Uterus (tissue), 2 donors: ENCODE results near the gene PEAK1.

Experiments used
- CTCF ChIP-seq, 4 experiments: fragments of 200-600 bp in 2 of 4; fragments of 450-650 bp in 2 of 4; sonication (generic) in 2 of 4; IDR thresholded peaks; one replicate each; pipeline ENCODE4 v1.5.1; 2016 to 2019; ENCODE audit warnings: antibody characterized with exemption in 4 of 4, mild to moderate bottlenecking in 2 of 4, moderate library complexity in 1 of 4
- POLR2A ChIP-seq, 2 donors: fragments of 450-650 bp; IDR thresholded peaks; one replicate each; pipeline ENCODE4 v1.6.1; 2016; ENCODE audit warnings: antibody characterized with exemption in 2 of 2, mild to moderate bottlenecking in 1 of 2, moderate library complexity in 1 of 2

DNA sequence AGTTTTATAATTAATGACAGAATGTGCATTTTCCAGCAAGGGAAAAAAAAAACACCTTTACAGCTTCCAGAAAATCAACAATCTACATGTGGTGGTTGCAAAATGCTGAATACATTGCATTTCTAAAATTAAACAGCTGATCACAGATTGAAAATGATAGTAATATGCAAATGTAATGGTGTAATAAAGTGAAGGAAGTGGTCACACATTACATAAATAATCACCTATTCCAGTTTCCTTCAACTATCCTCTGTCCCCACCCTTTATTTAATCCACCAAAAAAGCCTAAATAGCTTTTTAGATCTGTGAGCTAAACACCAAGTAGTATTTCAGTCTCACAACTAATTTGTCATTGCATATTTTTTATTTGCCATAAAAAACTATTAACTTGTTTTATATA, 110.5 kb downstream of the PEAK1 start:
- TF ChIP-seq CTCF (IDR thresholded peaks at IDR 0.05) (no peak), POLR2A (IDR thresholded peaks at IDR 0.05) (no peak)
